ENCODE data around the gene CEP164.
A peak's percentile ranks its signal among the peaks of the same experiment; 100 is the strongest.
"Not testable (repeated sequence)": the region's sequence is repeated elsewhere in the genome, so short reads cannot be mapped to it uniquely, and the experiment has no call there.

Gene CEP164

GRCh38 chr11:117305145-117305544 lies 22.5 kb upstream of the CEP164 start:
- DNase-seq (ENCODE audit: low read depth): no peak

GRCh38 chr11:117309310-117309709 lies 18.3 kb upstream of the CEP164 start:
- no peak for DNase-seq (ENCODE audit: low read depth)

GRCh38 chr11:117313091-117313490 lies 14.6 kb upstream of the CEP164 start:
- no peak for DNase-seq (ENCODE audit: low read depth)

GRCh38 chr11:117313828-117314768 lies 13.6 kb upstream of the CEP164 start:
- no peak for DNase-seq (ENCODE audit: low read depth)

GRCh38 chr11:117314840-117315239 lies 12.8 kb upstream of the CEP164 start:
- no peak for DNase-seq (ENCODE audit: low read depth)

GRCh38 chr11:117315285-117316196 lies 12.1 kb upstream of the CEP164 start:
- peak; percentile 6 for DNase-seq (ENCODE audit: low read depth)

GRCh38 chr11:117316197-117316961 lies 11.3 kb upstream of the CEP164 start, which contains the start of gene BACE1:
Gene BACE1, minus strand, starts transcription at chr11:117316256. Its CDS starts 461 bp downstream, at chr11:117315795.
- DNase-seq (ENCODE audit: low read depth): peak; percentile 10

- DNase-seq (ENCODE audit: low read depth): no peak
Observed at GRCh38 chr11:117318738-117319137, 8.9 kb upstream of the CEP164 start.

- no peak for DNase-seq (ENCODE audit: low read depth)
Observed at GRCh38 chr11:117319214-117319840, 8.3 kb upstream of the CEP164 start.

- not testable (repeated sequence) for DNase-seq (ENCODE audit: low read depth)
Observed at GRCh38 chr11:117327255-117327566, 443 bp upstream of the CEP164 start.

GRCh38 chr11:117328375-117329010 lies 839 bp downstream of the CEP164 start:
- DNase-seq (ENCODE audit: low read depth): no peak

GRCh38 chr11:117332843-117333242 lies 5.2 kb downstream of the CEP164 start:
- DNase-seq (ENCODE audit: low read depth): no peak

- no peak for DNase-seq (ENCODE audit: low read depth)
Observed at GRCh38 chr11:117333917-117334316, 6.3 kb downstream of the CEP164 start.

- DNase-seq (ENCODE audit: low read depth): no peak
Observed at GRCh38 chr11:117334896-117335295, 7.2 kb downstream of the CEP164 start.

GRCh38 chr11:117335399-117335798 lies 7.7 kb downstream of the CEP164 start:
- no peak for DNase-seq (ENCODE audit: low read depth)

GRCh38 chr11:117337076-117337475 lies 9.4 kb downstream of the CEP164 start:
- no peak for DNase-seq (ENCODE audit: low read depth)

GRCh38 chr11:117345039-117345438 lies 17.4 kb downstream of the CEP164 start:
- DNase-seq (ENCODE audit: low read depth): no peak

- no peak for DNase-seq (ENCODE audit: low read depth)
Observed at GRCh38 chr11:117354550-117354949, 26.9 kb downstream of the CEP164 start.

- no peak for DNase-seq (ENCODE audit: low read depth)
Observed at GRCh38 chr11:117356126-117356890, 28.7 kb downstream of the CEP164 start.

GRCh38 chr11:117361432-117361831 lies 33.8 kb downstream of the CEP164 start:
- no peak for DNase-seq (ENCODE audit: low read depth)

Data from activated T-cell treated with anti-CD3 and anti-CD28 coated beads for 48 hours (primary cell).